ENCODE measurements around the gene DGLUCY. TPM values are rescaled to one million over a fixed set of nuclear protein-coding genes. Genes with fewer than 3 reads are reported as not detected.

DGLUCY gene
- total and polyA plus RNA-seq, 2 of the 8 experiments (the other 6 are each of a cell fraction or from before 2014, with no cell fraction given): 24.9 to 31.8 TPM

- no peak for TF ChIP-seq CHD7 (IDR thresholded peaks at IDR 0.05; ENCODE audit: insufficient replicate concordance, low read length)
- TF ChIP-seq GABPA (IDR thresholded peaks at IDR 0.05; ENCODE audit: borderline replicate concordance, insufficient read depth, low read length): no peak
Observed at GRCh38 chr14:91267965-91268437, 154.1 kb downstream of the DGLUCY start (continued).
